Hair follicle dermal papilla cell (primary cell): ENCODE results near the gene SPINK8. TPM values are rescaled to one million over a fixed set of nuclear protein-coding genes. Genes with fewer than 3 reads are reported as not detected.

Experiments used
- small RNA-seq: library from RNA; depleted of rRNA; stranded (forward); fragments of <200 nt; gene quantifications from one replicate; pipeline ENCODE3, GENCODE V24; 2012
- total RNA-seq: library from RNA; depleted of rRNA; stranded (reverse); fragments of >200 nt; gene quantifications from 2 replicates; pipeline ENCODE4 v1.2.3, GENCODE V29; 2012

SPINK8 gene
- not detected in 2 replicates for total RNA-seq

DNA sequence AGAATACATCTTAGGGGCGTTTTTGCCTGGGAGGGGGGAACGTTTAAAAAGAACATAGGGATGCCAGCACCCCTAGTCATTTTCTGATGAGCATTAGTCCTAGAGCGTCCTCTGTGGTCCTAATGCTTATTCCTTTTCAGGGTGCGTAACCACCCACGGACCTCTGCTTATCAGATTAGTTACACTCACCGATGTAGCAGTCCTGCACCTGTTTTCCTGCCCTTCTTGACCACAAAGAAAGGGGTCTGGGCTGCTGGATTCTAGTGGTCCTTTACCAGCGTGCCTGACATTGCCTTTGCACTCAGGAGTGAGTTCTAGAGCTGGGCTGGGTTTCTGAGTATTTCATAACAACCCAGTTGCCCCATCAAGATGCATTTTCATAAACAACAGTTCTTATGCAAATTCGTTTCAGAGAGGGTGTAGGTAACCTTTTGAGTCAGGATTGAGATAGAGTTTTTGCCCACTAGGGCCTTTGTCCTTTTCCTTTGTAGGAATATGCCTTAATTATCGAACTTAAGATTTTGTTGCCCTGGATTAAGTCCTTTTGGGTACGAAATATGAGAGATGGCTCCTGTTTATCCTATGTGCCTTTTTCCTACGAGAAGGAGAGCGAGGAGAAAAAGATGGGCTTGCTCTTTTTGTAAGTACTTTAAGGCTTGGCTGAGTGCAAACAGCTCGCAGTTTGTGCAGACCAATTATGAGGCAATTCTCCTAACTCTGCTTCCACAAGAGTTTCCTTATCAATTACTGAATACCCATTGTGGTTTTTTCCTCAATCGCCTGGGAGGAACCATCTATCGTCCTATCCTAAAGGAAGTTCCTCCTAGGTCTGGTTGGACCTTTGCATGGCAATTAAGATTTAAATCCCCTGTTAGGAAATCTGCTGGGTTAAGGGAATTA, at the start of gene SPINK8:
TSS of gene SPINK8 (minus strand) at position 316 of the 900 bp plus-strand sequence. CDS start 5,320 bp downstream, outside the sequence.

GRCh38 chr3:48371651-48372376, 38.4 kb upstream of the SPINK8 start, which contains the start of gene FBXW12:
FBXW12 (plus strand) TSS chr3:48372219; CDS start chr3:48372768, 549 bp downstream.

DNA sequence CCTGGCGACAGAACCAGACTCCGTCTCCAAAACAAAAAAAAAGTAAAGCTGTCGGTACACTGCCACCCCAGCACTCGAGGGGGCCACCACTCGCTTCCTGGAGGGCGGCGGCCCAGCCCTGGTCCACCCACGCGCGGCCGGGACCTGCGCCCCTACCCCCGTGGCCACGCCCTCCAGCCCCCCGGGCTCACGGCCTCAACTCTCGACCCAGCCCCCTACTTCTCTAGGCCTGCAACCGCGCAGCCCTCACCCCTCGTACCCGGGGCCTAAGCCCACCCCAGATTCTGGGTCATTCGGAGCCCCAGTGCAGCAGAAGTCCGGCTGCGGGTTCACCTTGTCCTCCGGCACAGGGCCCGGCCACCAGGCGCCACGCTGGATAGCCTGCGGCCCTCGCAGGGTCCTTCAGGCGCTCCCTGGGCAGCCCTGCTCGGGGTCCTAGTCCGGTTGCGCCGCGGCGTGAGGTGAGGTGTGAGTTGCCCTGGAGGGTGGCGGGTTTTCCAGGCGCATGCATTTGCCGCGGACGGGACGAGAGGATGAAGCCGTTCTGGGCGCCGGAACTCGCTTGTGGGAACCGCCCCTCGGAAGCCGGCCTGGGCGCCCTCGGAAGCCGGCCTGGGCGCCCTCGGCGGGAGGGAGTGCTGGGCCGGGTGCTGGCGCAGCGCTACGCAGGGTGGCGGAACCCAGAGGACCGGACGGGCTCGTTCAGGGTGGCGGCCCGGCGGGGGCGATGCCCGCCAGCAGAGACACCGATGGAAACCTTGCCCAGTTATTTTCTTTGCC, 32.3 kb downstream of the SPINK8 start, which contains the start of gene NME6:
TSS of gene NME6 (minus strand) at position 348 of the 780 bp plus-strand sequence.

Small RNA genes within 50 kb of the gene (small RNA-seq; reads per million reads assigned to genes)
- not detected for gene MIR2115
- gene RF00019 = not detected
- gene RN7SL321P = not detected

Other genes with a start within 250 kb of the SPINK8 start
- 1.8 and 2.8 TPM in 2 replicates for gene CDC25A, start 145.2 kb downstream of the SPINK8 start, total RNA-seq
- not detected in 2 replicates for gene CAMP, start 110.2 kb downstream of the SPINK8 start, total RNA-seq
- gene ZNF589, start 92.6 kb downstream of the SPINK8 start, total RNA-seq = 7.3 and 10.2 TPM in 2 replicates
- 28.4 and 29.4 TPM in 2 replicates for gene NME6, start 32.3 kb downstream of the SPINK8 start, total RNA-seq
- 0.12 and 0.32 TPM in 2 replicates for gene FBXW12, start 38.6 kb upstream of the SPINK8 start, total RNA-seq
- gene PLXNB1, start 96.4 kb upstream of the SPINK8 start, total RNA-seq = 15.4 and 21.1 TPM in 2 replicates
- 8.0 and 10.6 TPM in 2 replicates for gene CCDC51, start 106.5 kb upstream of the SPINK8 start, total RNA-seq
- gene TMA7, start 106.6 kb upstream of the SPINK8 start, total RNA-seq = 59.2 and 74.0 TPM in 2 replicates
- 4.1 and 4.7 TPM in 2 replicates for gene ATRIP, start 113.1 kb upstream of the SPINK8 start, total RNA-seq
- 116 TPM in 2 replicates for gene SHISA5, start 170.5 kb upstream of the SPINK8 start, total RNA-seq
- 12.8 and 15.7 TPM in 2 replicates for gene PFKFB4, start 223.1 kb upstream of the SPINK8 start, total RNA-seq
- gene UCN2, start 230.1 kb upstream of the SPINK8 start, total RNA-seq = 2.6 and 2.9 TPM in 2 replicates